ENCODE results near the gene CAMK1D.
"Not testable (repeated sequence)": the region's sequence is repeated elsewhere in the genome, so short reads cannot be mapped to it uniquely, and the experiment has no call there.

CAMK1D gene

GRCh38 chr10:12431151-12432101 lies 82.1 kb downstream of the CAMK1D start:
- DNase-seq: no peak

- DNase-seq: no peak
Observed at GRCh38 chr10:12432402-12433189, 83.2 kb downstream of the CAMK1D start.

- DNase-seq: no peak
Observed at GRCh38 chr10:12434277-12434676, 84.9 kb downstream of the CAMK1D start.

GRCh38 chr10:12434677-12435076 lies 85.3 kb downstream of the CAMK1D start:
- DNase-seq: not testable (repeated sequence)

GRCh38 chr10:12435348-12435747 lies 86.0 kb downstream of the CAMK1D start:
- DNase-seq: no peak

GRCh38 chr10:12438919-12439692 lies 89.8 kb downstream of the CAMK1D start:
- DNase-seq: no peak

- not testable (repeated sequence) for DNase-seq
Observed at GRCh38 chr10:12439767-12440166, 90.4 kb downstream of the CAMK1D start.

GRCh38 chr10:12443026-12443425 lies 93.7 kb downstream of the CAMK1D start:
- no peak for DNase-seq

- DNase-seq: no peak
Observed at GRCh38 chr10:12444981-12445700, 95.8 kb downstream of the CAMK1D start.

- DNase-seq: no peak
Observed at GRCh38 chr10:12445701-12446334, 96.5 kb downstream of the CAMK1D start.

- no peak for DNase-seq
Observed at GRCh38 chr10:12448340-12448728, 99.0 kb downstream of the CAMK1D start.

- peak; percentile 48 for DNase-seq
Observed at GRCh38 chr10:12448729-12449391, 99.5 kb downstream of the CAMK1D start.

GRCh38 chr10:12455318-12455717 lies 106.0 kb downstream of the CAMK1D start:
- DNase-seq: no peak

- DNase-seq: no peak
Observed at GRCh38 chr10:12455766-12456165, 106.4 kb downstream of the CAMK1D start.

- DNase-seq: no peak
Observed at GRCh38 chr10:12459340-12459739, 110.0 kb downstream of the CAMK1D start.

- no peak for DNase-seq
Observed at GRCh38 chr10:12459762-12460161, 110.4 kb downstream of the CAMK1D start.

GRCh38 chr10:12463459-12463838 lies 114.1 kb downstream of the CAMK1D start:
- DNase-seq: no peak

- no peak for DNase-seq
Observed at GRCh38 chr10:12465385-12466136, 116.2 kb downstream of the CAMK1D start.

- DNase-seq: no peak
Observed at GRCh38 chr10:12466704-12467305, 117.5 kb downstream of the CAMK1D start.

- no peak for DNase-seq
Observed at GRCh38 chr10:12469345-12469744, 120.0 kb downstream of the CAMK1D start.

Data from stimulated activated CD4-positive, alpha-beta T cell treated with anti-CD3 and anti-CD28 coated beads, Interleukin-12 subunit alpha, Interleukin-12 subunit beta, amount 100 ng/mL, for 4 hours (primary cell).